Gastrocnemius medialis (tissue), 4 donors: Measurements from ENCODE around the gene HTR1A. TPM values are rescaled to one million over a fixed set of nuclear protein-coding genes. Genes with fewer than 3 reads are reported as not detected.

Experiments used
- ATAC-seq, 2 donors: fragments of 150-250 bp; one replicate each; pipeline ENCODE4 v1.9.1; 2016
- DNase-seq, 2 donors: peaks; one replicate each; pipeline ENCODE4 v3.0.0-alpha.2; 2019
- H3K27ac ChIP-seq, 4 donors: fragments of 200-600 bp; sonication (generic); 1 replicate in 1 of 4; 2 replicates in 3 of 4; pipeline ENCODE4 v1.5.1; 2016 to 2018; ENCODE audit warnings: mild to moderate bottlenecking in 2 of 4, moderate library complexity in 1 of 4
- H3K27me3 ChIP-seq, 3 donors: fragments of 200-600 bp; sonication (generic) in 2 of 3; 1 replicate in 1 of 3; 2 replicates in 2 of 3; pipeline versions ENCODE4 v1.5.1 to v1.6.0; 2016 to 2019; ENCODE audit warnings: mild to moderate bottlenecking in 1 of 3, moderate library complexity in 1 of 3
- H3K36me3 ChIP-seq, 2 donors: fragments of 200-600 bp; sonication (generic) in 1 of 2; one replicate each; pipeline ENCODE4 v1.5.1; 2017 to 2018
- H3K4me1 ChIP-seq, 2 donors: fragments of 200-600 bp; sonication (generic) in 1 of 2; one replicate each; pipeline ENCODE4 v1.5.1; 2016 to 2017; ENCODE audit warnings: mild to moderate bottlenecking in 2 of 2
- H3K4me3 ChIP-seq, 4 donors: fragments of 200-600 bp; sonication (generic) in 3 of 4; 1 replicate in 1 of 4; 2 replicates in 3 of 4; pipeline ENCODE4 v1.5.1; 2016 to 2019; ENCODE audit warnings: mild to moderate bottlenecking in 2 of 4
- H3K9me3 ChIP-seq, 3 donors: fragments of 200-600 bp; sonication (generic) in 2 of 3; 1 replicate in 1 of 3; 2 replicates in 2 of 3; pipeline ENCODE4 v1.5.1; 2016 to 2019
- POLR2A ChIP-seq, 2 donors: fragments of 450-650 bp; IDR thresholded peaks; one replicate each; pipeline ENCODE4 v1.6.1; 2017; ENCODE audit warnings: antibody characterized with exemption in 2 of 2, mild to moderate bottlenecking in 2 of 2, moderate library complexity in 2 of 2
- in situ Hi-C, 4 donors: fragments of 200-750 bp; cut with MboI; loops; one replicate each; pipeline versions ENCODE4 v1.15.0 to v1.8.0; 2017; ENCODE audit warnings: low sequenced_read_pairs in 4 of 4
- intact Hi-C: fragments of 100-400 bp; cut with DNase I; formaldehyde crosslinking; loops from one replicate; pipeline ENCODE4 v1.15.1; 2023; ENCODE audit warnings: low total_unique reads
- total RNA-seq, 4 donors: library from RNA; depleted of rRNA; stranded (reverse); fragments of >200 nt; gene quantifications; one replicate each; pipeline versions ENCODE4 v1.1.0 to v1.2.3, GENCODE V29; 2016
- TF ChIP-seq, protein P1 (sequence below), 5 experiments: fragments of 450-650 bp in 3 of 5; fragments of 200-600 bp in 2 of 5; sonication (generic) in 2 of 5; IDR thresholded peaks in 4 of 5; conservative IDR thresholded peaks in 1 of 5; 1 replicate in 4 of 5; 2 replicates in 1 of 5; pipeline ENCODE4 v1.5.1; 2016 to 2019; ENCODE audit warnings: antibody characterized with exemption in 5 of 5, mild to moderate bottlenecking in 3 of 5, moderate library complexity in 3 of 5

The HTR1A gene
- total RNA-seq, 4 donors from 2014 or later: not detected

GRCh38 chr5:63960646-63961045 is 1.6 kb downstream of the HTR1A start:
- no peak for DNase-seq

DNA sequence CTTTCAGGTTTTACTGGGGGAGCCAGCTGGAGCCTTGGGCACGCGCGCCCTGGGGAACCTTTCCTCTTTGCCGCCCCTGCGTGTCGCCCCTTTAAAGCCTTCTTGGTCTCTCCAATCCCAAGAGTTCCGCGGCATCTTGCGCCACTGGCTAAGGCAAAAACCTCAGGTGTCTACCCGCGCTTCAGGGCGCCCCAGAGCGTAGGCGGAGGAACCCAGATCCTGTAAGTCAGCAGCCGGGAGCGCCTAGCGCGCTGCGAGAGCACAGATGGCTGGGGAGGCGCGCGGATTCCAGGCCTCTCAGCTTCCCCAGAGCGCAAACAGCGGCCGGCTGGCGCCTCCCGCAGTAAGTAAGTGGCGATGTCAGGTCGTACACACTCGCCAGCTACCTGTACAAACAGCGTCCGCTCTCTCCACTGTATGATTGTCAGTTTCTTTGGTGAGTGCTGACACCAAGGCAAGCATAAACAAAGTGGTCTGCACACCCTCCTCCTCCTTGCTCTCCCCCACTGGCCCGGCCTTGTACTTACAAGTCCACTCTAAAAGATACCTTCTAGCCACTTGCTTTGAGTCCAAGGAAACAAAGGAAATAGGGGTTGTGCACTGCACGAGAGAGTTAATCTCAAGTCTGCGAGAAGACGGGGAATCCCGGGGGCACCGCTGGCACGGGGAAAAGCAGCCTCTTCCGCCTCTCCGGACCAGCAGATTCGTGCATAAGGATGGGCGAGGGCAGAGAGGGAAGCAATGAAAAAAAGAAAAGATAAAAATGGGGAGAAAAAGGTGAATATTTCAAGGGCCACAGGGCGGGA is 2.9 kb downstream of the HTR1A start:
- ATAC-seq (no peak), DNase-seq (no peak)
- Histone ChIP-seq H3K36me3 (no peaks in the 10 kb centered on the region), H3K4me1 (no peaks in the 10 kb centered on the region), H3K27ac (no peak overlapping the region), H3K27me3 (peaks cover 31 to 38% (median 32%) of the 10 kb centered on the region in 3 donors), H3K4me3 (no peak overlapping the region), H3K9me3 (no peaks in the 10 kb centered on the region)
- in situ Hi-C loops: no loop called here
- TF ChIP-seq POLR2A (IDR thresholded peaks at IDR 0.05): no peak
- TF ChIP-seq, protein P1, sequence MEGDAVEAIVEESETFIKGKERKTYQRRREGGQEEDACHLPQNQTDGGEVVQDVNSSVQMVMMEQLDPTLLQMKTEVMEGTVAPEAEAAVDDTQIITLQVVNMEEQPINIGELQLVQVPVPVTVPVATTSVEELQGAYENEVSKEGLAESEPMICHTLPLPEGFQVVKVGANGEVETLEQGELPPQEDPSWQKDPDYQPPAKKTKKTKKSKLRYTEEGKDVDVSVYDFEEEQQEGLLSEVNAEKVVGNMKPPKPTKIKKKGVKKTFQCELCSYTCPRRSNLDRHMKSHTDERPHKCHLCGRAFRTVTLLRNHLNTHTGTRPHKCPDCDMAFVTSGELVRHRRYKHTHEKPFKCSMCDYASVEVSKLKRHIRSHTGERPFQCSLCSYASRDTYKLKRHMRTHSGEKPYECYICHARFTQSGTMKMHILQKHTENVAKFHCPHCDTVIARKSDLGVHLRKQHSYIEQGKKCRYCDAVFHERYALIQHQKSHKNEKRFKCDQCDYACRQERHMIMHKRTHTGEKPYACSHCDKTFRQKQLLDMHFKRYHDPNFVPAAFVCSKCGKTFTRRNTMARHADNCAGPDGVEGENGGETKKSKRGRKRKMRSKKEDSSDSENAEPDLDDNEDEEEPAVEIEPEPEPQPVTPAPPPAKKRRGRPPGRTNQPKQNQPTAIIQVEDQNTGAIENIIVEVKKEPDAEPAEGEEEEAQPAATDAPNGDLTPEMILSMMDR (IDR thresholded peaks at IDR 0.05 in 4 of 5, conservative IDR thresholded peaks at IDR 0.05 in 1 of 5): no peak
- intact Hi-C loops: no loop called here

More at GRCh38 chr5:63960646-63961045, 1.6 kb downstream of the HTR1A start:
- intact Hi-C loops: loop anchor here (10.0 kb wide), 1 partner anchor 556 kb away; no protein-coding TSS in a partner anchor
- TF ChIP-seq, protein P1 (IDR thresholded peaks at IDR 0.05 in 4 of 5, conservative IDR thresholded peaks at IDR 0.05 in 1 of 5): no peak
- no peaks in the 10 kb centered on the region for H3K9me3 ChIP-seq
- peaks cover 31 to 38% (median 32%) of the 10 kb centered on the region in 3 donors for H3K27me3 ChIP-seq
- H3K27ac ChIP-seq: no peak overlapping the region
- H3K4me1 ChIP-seq: no peaks in the 10 kb centered on the region
- no peak overlapping the region for H3K4me3 ChIP-seq
- H3K36me3 ChIP-seq: no peaks in the 10 kb centered on the region
- ATAC-seq: no peak
- in situ Hi-C loops: no loop called here

- Histone ChIP-seq H3K4me1 (no peaks in the 10 kb centered on the region), H3K27ac (no peak overlapping the region), H3K9me3 (no peaks in the 10 kb centered on the region), H3K36me3 (no peaks in the 10 kb centered on the region), H3K27me3 (peaks cover 31 to 38% (median 32%) of the 10 kb centered on the region in 3 donors), H3K4me3 (no peak overlapping the region)
- ATAC-seq (no peak), DNase-seq (no peak)
- TF ChIP-seq, protein P1 (IDR thresholded peaks at IDR 0.05 in 4 of 5, conservative IDR thresholded peaks at IDR 0.05 in 1 of 5): no peak
- TF ChIP-seq POLR2A (IDR thresholded peaks at IDR 0.05): no peak
- in situ Hi-C loops: no loop called here
- intact Hi-C loops: no loop called here
These were observed 3.6 kb downstream of the HTR1A start for GRCh38 chr5:63958654-63959053.

DNA sequence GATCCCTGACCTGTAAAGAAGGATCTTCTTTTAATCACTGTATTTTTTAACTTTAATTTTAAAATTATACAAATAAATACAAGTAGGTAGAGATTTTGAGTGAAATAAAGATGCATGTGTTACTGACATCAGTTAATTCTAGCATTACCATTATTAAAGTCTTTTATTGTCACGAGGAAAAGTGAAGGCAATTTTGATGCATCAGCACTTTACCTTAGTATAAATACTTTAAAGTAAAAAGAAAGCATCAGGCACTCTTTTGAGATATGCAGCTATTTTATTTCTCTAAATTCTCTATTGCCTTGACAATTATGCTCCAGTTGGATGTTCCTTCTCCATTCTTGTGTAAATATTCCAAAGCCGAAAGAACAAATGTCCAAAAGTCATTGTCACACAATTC is 4.6 kb downstream of the HTR1A start:
- no peaks in the 10 kb centered on the region for H3K36me3 ChIP-seq
- peaks cover 31 to 37% (median 31%) of the 10 kb centered on the region in 3 donors for H3K27me3 ChIP-seq
- ATAC-seq (no peak), DNase-seq (no peak)
- no peak for TF ChIP-seq POLR2A (IDR thresholded peaks at IDR 0.05)
- TF ChIP-seq, protein P1 (IDR thresholded peaks at IDR 0.05 in 4 of 5, conservative IDR thresholded peaks at IDR 0.05 in 1 of 5): no peak
- H3K9me3 ChIP-seq: no peaks in the 10 kb centered on the region
- no peaks in the 10 kb centered on the region for H3K4me1 ChIP-seq
- no peak overlapping the region for H3K27ac ChIP-seq
- in situ Hi-C loops: no loop called here
- H3K4me3 ChIP-seq: no peak overlapping the region
- intact Hi-C loops: no loop called here
